GM18867 (cell line): Measurements from ENCODE around the gene SLC25A25.
"Not testable (repeated sequence)": the region's sequence is repeated elsewhere in the genome, so short reads cannot be mapped to it uniquely, and the experiment has no call there.

Experiments
- ATAC-seq: cut with Tn5 transposase; IDR thresholded peaks from one replicate; pipeline ENCODE4 v1.9.1; 2021; ENCODE audit warnings: mild to moderate bottlenecking, moderate library complexity; ENCODE audit not compliant: unreplicated experiment

Gene SLC25A25

GRCh38 chr9:128108269-128109049, 40.4 kb downstream of the SLC25A25 start:
- no peak for ATAC-seq

GRCh38 chr9:128109050-128109709, 41.1 kb downstream of the SLC25A25 start:
- no peak for ATAC-seq

- not testable (repeated sequence) for ATAC-seq
Measured at GRCh38 chr9:128111726-128112125, 43.7 kb downstream of the SLC25A25 start.

GRCh38 chr9:128113526-128114325, 45.7 kb downstream of the SLC25A25 start:
- no peak for ATAC-seq

GRCh38 chr9:128114326-128115186, 46.5 kb downstream of the SLC25A25 start:
- ATAC-seq = no peak

GRCh38 chr9:128115187-128116103, 47.4 kb downstream of the SLC25A25 start:
- ATAC-seq = peak; percentile 47

GRCh38 chr9:128116104-128117083, 48.4 kb downstream of the SLC25A25 start:
- no peak for ATAC-seq

- ATAC-seq = peak; percentile 45
Measured at GRCh38 chr9:128117613-128118471, 49.8 kb downstream of the SLC25A25 start.

GRCh38 chr9:128118472-128118857, 50.4 kb downstream of the SLC25A25 start:
- ATAC-seq = no peak

GRCh38 chr9:128118971-128119665, 51.1 kb downstream of the SLC25A25 start:
- ATAC-seq = no peak

GRCh38 chr9:128120061-128120740, 52.2 kb downstream of the SLC25A25 start:
- no peak for ATAC-seq

GRCh38 chr9:128120741-128121465, 52.9 kb downstream of the SLC25A25 start:
- ATAC-seq = no peak

- no peak for ATAC-seq
Measured at GRCh38 chr9:128121466-128121810, 53.4 kb downstream of the SLC25A25 start.

GRCh38 chr9:128121924-128122808, 54.1 kb downstream of the SLC25A25 start:
- ATAC-seq = no peak

GRCh38 chr9:128122809-128123175, 54.8 kb downstream of the SLC25A25 start:
- no peak for ATAC-seq
